Right lobe of liver (tissue), 6 donors: ENCODE results near the gene ARHGAP15. TPM values are rescaled to one million over a fixed set of nuclear protein-coding genes. Genes with fewer than 3 reads are reported as not detected.

ENCODE experiments used
- ATAC-seq, 4 donors: fragments of 200-7000 bp; cut with Tn5 transposase; one replicate each; pipeline ENCODE4 v1.9.1; 2020; ENCODE audit warnings: mild to moderate bottlenecking in 4 of 4, moderate library complexity in 4 of 4
- DNase-seq, 3 donors: peaks; one replicate each; pipeline ENCODE4 v3.0.0-alpha.2; 2020
- H3K27ac ChIP-seq, 3 donors: fragments of 200-600 bp; one replicate each; pipeline ENCODE4 v1.8.0; 2022
- H3K27me3 ChIP-seq, 2 donors: fragments of 200-600 bp; one replicate each; pipeline ENCODE4 v1.8.0; 2022
- H3K36me3 ChIP-seq, 4 donors: fragments of 200-600 bp; sonication (generic) in 1 of 4; one replicate each; pipeline versions ENCODE4 v1.5.1 to v1.8.0; 2017 to 2022; ENCODE audit warnings: control low read depth in 1 of 4
- H3K4me1 ChIP-seq, 4 donors: fragments of 200-600 bp; sonication (generic) in 1 of 4; one replicate each; pipeline versions ENCODE4 v1.5.1 to v1.8.0; 2017 to 2022; ENCODE audit warnings: control low read depth in 1 of 4
- H3K4me3 ChIP-seq, 3 donors: fragments of 200-600 bp; one replicate each; pipeline ENCODE4 v1.8.0; 2022
- H3K9me3 ChIP-seq, 4 donors: fragments of 200-600 bp; sonication (generic) in 1 of 4; one replicate each; pipeline versions ENCODE4 v1.5.1 to v1.8.0; 2017 to 2022; ENCODE audit warnings: control low read depth in 1 of 4
- POLR2A ChIP-seq: fragments of 450-650 bp; IDR thresholded peaks from one replicate; pipeline ENCODE4 v1.6.1; 2017; ENCODE audit warnings: antibody characterized with exemption, mild to moderate bottlenecking
- WGBS: methylation state at CpG from one replicate; pipeline ENCODE4 v1.1.6; 2018; ENCODE audit warnings: low coverage, low lambda C conversion rate; ENCODE audit not compliant: insufficient coverage; ENCODE audit errors: missing lambda C conversion rate; 5-methylcytosine and 5-hydroxymethylcytosine counted together
- intact Hi-C, 2 donors: fragments of 100-400 bp; cut with DNase I; formaldehyde crosslinking; loops; one replicate each; pipeline versions ENCODE4 v1.11.2 to v1.14.1; 2022
- total RNA-seq, 6 experiments: library from RNA; depleted of rRNA in 2 of 6; stranded (reverse); fragments of >200 nt in 2 of 6; fragmentation: NEBNext Ultra II Directional in 3 of 6; extraction: Animal tissue kit (Norgen Biotek cat#: 25700) in 3 of 6; gene quantifications; one replicate each; pipeline versions ENCODE4 v1.1.0 to v1.2.4, GENCODE V29; 2016 to 2023
- TF ChIP-seq, protein P1 (sequence below), 4 donors: fragments of 200-600 bp in 3 of 4; fragments of 450-650 bp in 1 of 4; IDR thresholded peaks; one replicate each; pipeline versions ENCODE4 v1.5.1 to v1.8.0; 2016 to 2022; ENCODE audit warnings: antibody characterized with exemption in 4 of 4, mild to moderate bottlenecking in 2 of 4
- donor health status: DM: no; HTN: yes; CAD: no.
- donor health status: DM: no; HTN: no; CAD: no.
- donor health status: DM: no; HTN: no; CAD: no.
- donor health status: DM: no; HTN: yes; CAD: no.
- donor health status: DM: no; HTN: yes; CAD: no.

ARHGAP15 gene
- total RNA-seq, 6 experiments from 2014 or later: 3.3 to 8.2 (median 6.6) TPM

DNA sequence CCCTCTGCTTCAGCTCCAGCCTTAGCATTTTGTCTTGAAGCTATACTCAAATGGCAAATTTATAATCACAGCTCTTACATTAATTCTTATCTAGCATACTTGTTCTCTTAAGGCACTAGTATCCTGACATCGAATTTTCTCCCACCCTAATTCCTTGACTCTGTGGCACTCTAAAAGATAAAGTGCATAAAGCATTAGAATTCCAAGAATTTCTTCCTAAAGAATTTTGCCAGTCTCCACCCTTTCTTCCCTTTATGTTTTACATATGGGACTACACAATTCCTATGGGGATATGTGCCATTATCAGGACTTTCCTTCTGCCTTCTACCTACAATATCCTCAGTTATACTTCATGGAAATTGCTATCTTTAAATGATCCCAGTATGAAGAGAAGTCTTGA, 560.3 kb downstream of the ARHGAP15 start:
- Histone ChIP-seq H3K36me3 (no peaks in the 10 kb centered on the region), H3K27ac (no peak overlapping the region), H3K27me3 (no peaks in the 10 kb centered on the region), H3K4me1 (no peaks in the 10 kb centered on the region), H3K4me3 (no peak overlapping the region), H3K9me3 (no peaks in the 10 kb centered on the region)
- WGBS: 22% methylated on average over 1 of the region's 1 CpG
- intact Hi-C loops: no loop called here
- TF ChIP-seq POLR2A: no peak
- TF ChIP-seq, protein P1, sequence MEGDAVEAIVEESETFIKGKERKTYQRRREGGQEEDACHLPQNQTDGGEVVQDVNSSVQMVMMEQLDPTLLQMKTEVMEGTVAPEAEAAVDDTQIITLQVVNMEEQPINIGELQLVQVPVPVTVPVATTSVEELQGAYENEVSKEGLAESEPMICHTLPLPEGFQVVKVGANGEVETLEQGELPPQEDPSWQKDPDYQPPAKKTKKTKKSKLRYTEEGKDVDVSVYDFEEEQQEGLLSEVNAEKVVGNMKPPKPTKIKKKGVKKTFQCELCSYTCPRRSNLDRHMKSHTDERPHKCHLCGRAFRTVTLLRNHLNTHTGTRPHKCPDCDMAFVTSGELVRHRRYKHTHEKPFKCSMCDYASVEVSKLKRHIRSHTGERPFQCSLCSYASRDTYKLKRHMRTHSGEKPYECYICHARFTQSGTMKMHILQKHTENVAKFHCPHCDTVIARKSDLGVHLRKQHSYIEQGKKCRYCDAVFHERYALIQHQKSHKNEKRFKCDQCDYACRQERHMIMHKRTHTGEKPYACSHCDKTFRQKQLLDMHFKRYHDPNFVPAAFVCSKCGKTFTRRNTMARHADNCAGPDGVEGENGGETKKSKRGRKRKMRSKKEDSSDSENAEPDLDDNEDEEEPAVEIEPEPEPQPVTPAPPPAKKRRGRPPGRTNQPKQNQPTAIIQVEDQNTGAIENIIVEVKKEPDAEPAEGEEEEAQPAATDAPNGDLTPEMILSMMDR (IDR thresholded peaks at IDR 0.05): no peak
- DNase-seq (no peak), ATAC-seq (no peak)

DNA sequence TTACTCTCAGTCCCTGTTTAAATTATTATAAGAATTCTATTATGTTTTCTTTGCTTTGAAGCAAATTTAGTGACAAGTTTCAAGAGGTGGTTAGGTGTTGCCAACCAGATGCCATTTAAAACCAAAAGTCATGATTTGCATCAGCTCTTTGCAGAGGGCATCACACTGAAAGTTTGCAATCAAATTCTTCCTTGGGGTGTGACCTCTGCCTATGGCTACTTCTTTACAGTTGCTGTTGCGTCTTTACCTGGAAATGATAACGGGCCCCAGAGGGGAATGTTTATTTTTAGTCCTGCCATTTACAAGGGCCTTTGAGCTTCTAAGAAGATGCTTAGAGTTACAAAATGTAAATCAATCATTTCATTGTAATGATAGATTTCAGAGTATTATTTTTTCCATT, 561.0 kb downstream of the ARHGAP15 start:
- H3K4me3 ChIP-seq: no peak overlapping the region
- ATAC-seq (no peak), DNase-seq (no peak)
- intact Hi-C loops: no loop called here
- no peaks in the 10 kb centered on the region for H3K4me1 ChIP-seq
- no peak overlapping the region for H3K27ac ChIP-seq
- WGBS: 47% methylated on average over 2 of the region's 2 CpGs
- no peaks in the 10 kb centered on the region for H3K9me3 ChIP-seq
- no peaks in the 10 kb centered on the region for H3K27me3 ChIP-seq
- no peak for TF ChIP-seq POLR2A
- TF ChIP-seq, protein P1 (IDR thresholded peaks at IDR 0.05): no peak
- no peaks in the 10 kb centered on the region for H3K36me3 ChIP-seq

DNA sequence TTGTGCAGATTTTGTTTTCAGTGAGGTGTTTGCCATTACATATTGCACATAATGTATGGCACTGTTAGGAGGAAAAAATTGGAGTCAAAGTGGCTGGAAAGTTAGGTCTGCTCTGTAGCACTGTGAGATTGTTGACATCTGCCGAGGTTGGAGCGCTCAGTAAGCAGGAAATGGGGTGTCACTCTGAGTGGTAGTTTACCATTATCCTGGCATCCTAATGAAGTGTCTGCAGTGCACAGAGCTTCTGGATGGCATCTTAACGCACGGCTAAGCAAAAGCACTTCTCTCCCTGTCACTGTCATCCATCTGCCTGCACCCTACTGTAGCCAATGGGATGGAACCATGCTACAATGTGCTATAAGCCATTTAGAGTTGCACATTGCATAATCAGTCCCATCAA, 561.9 kb downstream of the ARHGAP15 start:
- ATAC-seq: no peak
- Histone ChIP-seq H3K4me3 (no peak overlapping the region), H3K27ac (no peak overlapping the region), H3K9me3 (no peaks in the 10 kb centered on the region), H3K4me1 (no peaks in the 10 kb centered on the region), H3K36me3 (no peaks in the 10 kb centered on the region), H3K27me3 (no peaks in the 10 kb centered on the region)
- 59% methylated on average over 2 of the region's 4 CpGs for WGBS
- intact Hi-C loops: no loop called here
- no peak for DNase-seq
- TF ChIP-seq POLR2A: no peak
- TF ChIP-seq, protein P1 (IDR thresholded peaks at IDR 0.05): no peak

DNA sequence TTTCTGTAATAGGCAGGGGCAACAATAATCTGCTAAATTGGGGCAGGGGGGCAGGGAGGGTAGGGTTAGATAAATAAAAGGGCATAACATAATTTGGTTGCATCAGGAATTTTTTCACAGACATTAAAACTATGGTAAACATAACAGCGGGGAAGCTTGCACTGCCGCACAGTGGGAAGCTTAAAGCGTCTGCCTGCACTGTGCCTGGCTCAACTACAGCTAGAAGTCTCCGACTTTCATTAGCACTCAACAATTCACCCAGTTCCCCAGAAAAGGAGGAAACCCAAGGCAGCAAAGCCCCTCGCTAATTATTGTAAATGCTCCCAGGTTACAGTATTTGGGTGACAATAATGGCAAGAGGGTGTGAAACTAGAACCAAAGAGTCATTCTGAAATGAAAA, 562.9 kb downstream of the ARHGAP15 start:
- TF ChIP-seq POLR2A: no peak
- TF ChIP-seq, protein P1 (IDR thresholded peaks at IDR 0.05): no peak
- H3K27ac ChIP-seq: no peak overlapping the region
- intact Hi-C loops: no loop called here
- H3K4me1 ChIP-seq: no peaks in the 10 kb centered on the region
- no peaks in the 10 kb centered on the region for H3K27me3 ChIP-seq
- WGBS: 26% methylated on average over 5 of the region's 5 CpGs
- no peak for DNase-seq
- H3K36me3 ChIP-seq: no peaks in the 10 kb centered on the region
- H3K4me3 ChIP-seq: no peak overlapping the region
- no peak for ATAC-seq
- no peaks in the 10 kb centered on the region for H3K9me3 ChIP-seq

DNA sequence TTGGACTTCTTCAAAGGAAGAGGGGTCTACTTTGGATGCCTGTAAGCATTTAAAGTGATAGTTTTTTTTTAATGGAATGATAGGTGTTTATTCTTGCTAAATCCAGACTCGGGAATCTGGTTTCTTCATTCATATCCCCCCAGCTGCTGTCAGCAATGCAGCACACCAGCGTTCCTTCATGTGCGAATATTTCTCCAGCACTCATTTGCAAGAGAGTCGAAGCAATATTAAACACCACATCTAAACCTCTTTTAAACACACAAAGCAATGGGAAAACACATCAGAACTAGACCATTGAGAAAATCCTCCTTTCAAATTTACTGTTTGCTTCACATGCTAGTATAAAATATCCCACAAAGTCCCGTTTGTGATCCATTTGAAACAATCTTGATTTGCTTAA, 563.7 kb downstream of the ARHGAP15 start:
- 38% methylated on average over 5 of the region's 5 CpGs for WGBS

More for the DNA sequence above, 563.7 kb downstream of the ARHGAP15 start:
- Histone ChIP-seq H3K27ac (no peak overlapping the region), H3K27me3 (no peaks in the 10 kb centered on the region), H3K4me1 (no peaks in the 10 kb centered on the region), H3K4me3 (no peak overlapping the region), H3K9me3 (no peaks in the 10 kb centered on the region), H3K36me3 (no peaks in the 10 kb centered on the region)
- intact Hi-C loops: no loop called here
- ATAC-seq (no peak), DNase-seq (no peak)
- TF ChIP-seq, protein P1 (IDR thresholded peaks at IDR 0.05): no peak
- TF ChIP-seq POLR2A: no peak
